Erythroblast (primary cell): ENCODE data around the gene ATXN2.
"Not testable (repeated sequence)": the region's sequence is repeated elsewhere in the genome, so short reads cannot be mapped to it uniquely, and the experiment has no call there.

Source experiments
- GATA1 ChIP-seq: IDR thresholded peaks from 2 replicates; pipeline ENCODE4 v1.6.1; 2011; ENCODE audit warnings: low read depth, mild to moderate bottlenecking, control low read depth, low read length, moderate library complexity
- POLR2A ChIP-seq: IDR thresholded peaks from 2 replicates; pipeline ENCODE4 v1.6.1; 2011; ENCODE audit warnings: mild to moderate bottlenecking, low read length

DNA sequence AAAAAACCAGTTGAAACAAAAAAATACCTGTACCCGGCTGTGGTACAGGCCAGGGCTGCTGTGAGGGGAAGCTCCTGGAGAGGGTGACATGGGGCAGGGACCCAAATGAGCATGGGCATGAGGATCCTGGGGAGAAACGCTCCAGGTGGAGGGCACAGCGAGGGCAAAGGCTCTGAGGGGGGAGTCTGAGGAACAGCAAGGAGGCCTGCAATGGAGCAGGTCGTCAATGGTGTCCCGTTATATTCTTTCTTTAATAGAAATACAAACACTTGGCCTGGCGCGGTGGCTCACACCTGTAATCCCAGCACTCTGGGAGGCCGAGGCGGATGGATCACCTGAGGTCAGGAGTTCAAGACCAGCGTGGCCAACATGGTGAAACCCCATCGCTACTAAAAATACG is 1.9 kb upstream of the ATXN2 start:
- TF ChIP-seq POLR2A, GATA1: not testable (repeated sequence)
